HepG2 (cell line): ENCODE results near the gene TUT1. TPM values are rescaled to one million over a fixed set of nuclear protein-coding genes. Genes with fewer than 3 reads are reported as not detected.
A peak's percentile ranks its signal among the peaks of the same experiment; 100 is the strongest.

Experiments used
- AHDC1 ChIP-seq: sonication (generic); formaldehyde crosslinking; IDR thresholded peaks from 2 replicates; pipeline ENCODE4 v1.5.1; 2020; ENCODE audit warnings: mild to moderate bottlenecking, missing genetic modification reagents, borderline replicate concordance
- CENPT ChIP-seq: sonication (generic); formaldehyde crosslinking; IDR thresholded peaks from 2 replicates; pipeline ENCODE4 v1.8.0; 2022; ENCODE audit warnings: low read depth, mild to moderate bottlenecking, moderate library complexity, missing genetic modification reagents
- DMAP1 ChIP-seq: IDR thresholded peaks from 2 replicates; pipeline ENCODE4 v1.6.1; 2016
- EHMT2 ChIP-seq: fragments of 200-600 bp; sonication (generic); IDR thresholded peaks from 2 replicates; pipeline ENCODE4 v1.7.0; 2017; ENCODE audit warnings: antibody characterized with exemption, low read depth, low read length, borderline replicate concordance
- ELF4 ChIP-seq: sonication (generic); formaldehyde crosslinking; IDR thresholded peaks from 2 replicates; pipeline ENCODE4 v1.5.0; 2020; ENCODE audit warnings: missing genetic modification reagents, mild to moderate bottlenecking, moderate library complexity, borderline replicate concordance
- HDAC1 ChIP-seq: sonication (generic); formaldehyde crosslinking; IDR thresholded peaks from 2 replicates; pipeline ENCODE4 v1.5.1; 2020; ENCODE audit warnings: mild to moderate bottlenecking, missing genetic modification reagents
- IRF2 ChIP-seq: IDR thresholded peaks from 2 replicates; pipeline ENCODE4 v1.6.1; 2018; ENCODE audit warnings: missing genetic modification reagents, missing compliant biosample characterization
- KAT2B ChIP-seq: fragments of 150-350 bp; IDR thresholded peaks from 2 replicates; pipeline ENCODE4 v1.6.1; 2014; ENCODE audit warnings: low read depth, low read length, borderline replicate concordance
- NFE2L2 ChIP-seq: fragments of 150-350 bp; IDR thresholded peaks from 2 replicates; pipeline ENCODE4 v1.6.1; 2014; ENCODE audit warnings: low read length
- NKX3-1 ChIP-seq: sonication (generic); formaldehyde crosslinking; IDR thresholded peaks from 2 replicates; pipeline ENCODE4 v1.5.0; 2020; ENCODE audit warnings: missing genetic modification reagents
- PAF1 ChIP-seq: IDR thresholded peaks from 2 replicates; pipeline ENCODE4 v1.6.1; 2016; ENCODE audit warnings: missing genetic modification reagents, missing compliant biosample characterization
- PHF20 ChIP-seq: sonication (generic); formaldehyde crosslinking; IDR thresholded peaks from 2 replicates; pipeline ENCODE4 v1.5.0; 2020; ENCODE audit warnings: mild to moderate bottlenecking, missing genetic modification reagents
- TBP ChIP-seq: sonication (generic); formaldehyde crosslinking; IDR thresholded peaks from 2 replicates; pipeline ENCODE4 v1.5.0; 2020; ENCODE audit warnings: missing genetic modification reagents
- TBX2 ChIP-seq: sonication (generic); formaldehyde crosslinking; IDR thresholded peaks from 2 replicates; pipeline ENCODE4 v1.5.0; 2020; ENCODE audit warnings: missing genetic modification reagents, mild to moderate bottlenecking, borderline replicate concordance
- TFDP1 ChIP-seq: IDR thresholded peaks from 2 replicates; pipeline ENCODE4 v1.6.1; 2016; ENCODE audit warnings: missing compliant biosample characterization, missing genetic modification reagents, borderline replicate concordance
- U2AF1 ChIP-seq: fragments of 200-400 bp; formaldehyde crosslinking; optimal IDR thresholded peaks from 2 replicates; pipeline ENCODE3; 2017; ENCODE audit warnings: mild to moderate bottlenecking, low read depth, low read length
- ZMAT5 ChIP-seq: sonication (generic); formaldehyde crosslinking; IDR thresholded peaks from 2 replicates; pipeline ENCODE4 v1.5.0; 2020; ENCODE audit warnings: mild to moderate bottlenecking, low read depth, missing genetic modification reagents, borderline replicate concordance
- ZNF101 ChIP-seq: sonication (generic); formaldehyde crosslinking; IDR thresholded peaks from 2 replicates; pipeline ENCODE4 v1.4.0; 2020; ENCODE audit warnings: mild to moderate bottlenecking, low read depth, missing genetic modification reagents, borderline replicate concordance
- ZNF180 ChIP-seq: sonication (generic); formaldehyde crosslinking; IDR thresholded peaks from 2 replicates; pipeline ENCODE4 v1.4.0; 2020; ENCODE audit warnings: low read depth, missing genetic modification reagents, borderline replicate concordance
- ZNF253 ChIP-seq: sonication (generic); formaldehyde crosslinking; IDR thresholded peaks from 2 replicates; pipeline ENCODE4 v1.8.0; 2022; ENCODE audit warnings: mild to moderate bottlenecking, missing genetic modification reagents, borderline replicate concordance
- ZNF333 ChIP-seq: sonication (generic); formaldehyde crosslinking; IDR thresholded peaks from 2 replicates; pipeline ENCODE4 v1.4.0; 2020; ENCODE audit warnings: mild to moderate bottlenecking, missing genetic modification reagents, borderline replicate concordance
- ZNF446 ChIP-seq: sonication (generic); formaldehyde crosslinking; IDR thresholded peaks from 2 replicates; pipeline ENCODE4 v1.5.0; 2020; ENCODE audit warnings: mild to moderate bottlenecking, missing genetic modification reagents
- ZNF530 ChIP-seq: sonication (generic); formaldehyde crosslinking; IDR thresholded peaks from 2 replicates; pipeline ENCODE4 v1.5.0; 2020; ENCODE audit warnings: low read depth, mild to moderate bottlenecking, missing genetic modification reagents
- ZNF746 ChIP-seq: sonication (generic); formaldehyde crosslinking; IDR thresholded peaks from 2 replicates; pipeline ENCODE4 v1.8.0; 2022; ENCODE audit warnings: mild to moderate bottlenecking, missing genetic modification reagents
- polyA plus RNA-seq, 8 experiments: library from polyadenylated mRNA; depleted of rRNA in 3 of 8; stranded (reverse) in 7 of 8; unstranded in 1 of 8; fragments of >200 nt; fragmentation: Illumina TruSeq in 4 of 8; extraction: Trizol in 4 of 8; gene quantifications; 2 replicates each; pipeline versions ENCODE4 v1.2.1 to v1.2.3, GENCODE V29; 2011 to 2016; ENCODE audit warnings: low read depth in 4 of 8, missing spikeins in 1 of 8, mixed read lengths in 1 of 8; ENCODE audit not compliant: insufficient read depth in 1 of 8
- total RNA-seq, 5 experiments: library from RNA; depleted of rRNA; stranded (reverse); fragments of >200 nt; fragmentation: Illumina TruSeq; extraction: Trizol; gene quantifications; 2 replicates each; pipeline ENCODE4 v1.2.3, GENCODE V29; 2016; ENCODE audit warnings: low read depth in 1 of 5

The TUT1 gene
- total and polyA plus RNA-seq, 2 of the 13 experiments (the other 11 are each of a cell fraction or from before 2014, with no cell fraction given): 9.7 to 14.3 TPM

DNA sequence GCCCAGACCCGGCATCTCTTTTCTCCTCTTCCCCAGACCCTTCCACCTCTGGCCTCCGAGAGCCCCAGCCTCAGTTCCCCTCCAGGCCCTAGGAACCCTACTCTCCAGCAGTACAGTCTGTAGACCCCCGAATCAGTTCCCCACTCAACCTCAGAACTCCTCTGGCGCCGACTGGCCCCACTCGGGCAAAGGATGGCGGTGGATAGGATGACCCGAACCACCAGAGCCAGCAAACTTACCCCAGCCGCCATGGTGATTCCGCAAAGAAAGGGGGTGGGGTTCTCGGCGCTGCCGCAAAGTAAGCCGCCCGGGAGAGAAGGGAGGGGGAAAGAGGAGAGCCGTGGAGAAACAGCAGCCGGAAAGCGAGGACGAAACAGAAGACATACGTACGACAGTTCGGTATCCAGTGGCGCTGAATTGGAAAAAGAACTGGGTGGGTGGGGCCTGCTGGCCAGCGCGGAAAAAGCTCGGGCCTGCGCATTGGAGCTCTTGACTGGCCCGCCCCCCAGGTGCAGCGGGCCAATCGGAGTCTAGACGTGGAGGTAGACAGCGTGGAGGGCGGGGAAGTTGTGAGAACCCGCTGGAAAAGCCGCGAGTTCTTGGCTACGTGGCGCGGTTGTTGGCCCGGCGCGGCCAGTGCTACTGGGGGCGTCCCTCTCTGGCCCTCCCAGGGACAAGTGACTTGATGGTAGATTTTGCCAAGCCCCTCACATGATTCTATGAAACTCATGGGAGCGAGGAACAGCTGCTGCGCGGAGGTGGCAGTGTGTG is 17.5 kb downstream of the TUT1 start, which contains the start of gene EEF1G (continued):
- TF ChIP-seq U2AF1 (no peak), ZNF253 (CRISPR knock-in tag) (no peak), IRF2 (CRISPR knock-in tag) (peak; percentile 48), ELF4 (CRISPR knock-in tag) (peak; percentile 74; the same call in 1 of the 2 replicates), ZNF180 (no peak), NKX3-1 (CRISPR knock-in tag) (no peak), AHDC1 (no peak; the same call in 1 of the 2 replicates), TBX2 (CRISPR knock-in tag) (peak; percentile 80), NFE2L2 (no peak), HDAC1 (CRISPR knock-in tag) (peak; percentile 12; the same call in 1 of the 2 replicates), ZNF746 (CRISPR knock-in tag) (0 out of 2 replicates have a peak, but pooled peaks have one; percentile 24), TBP (CRISPR knock-in tag) (no peak), PAF1 (0 out of 2 replicates have a peak, but pooled peaks have one; percentile 36), ZNF101 (CRISPR knock-in tag) (no peak), PHF20 (CRISPR knock-in tag) (peak; percentile 59; the same call in 1 of the 2 replicates), KAT2B (no peak), ZMAT5 (CRISPR knock-in tag) (no peak), TFDP1 (CRISPR knock-in tag) (peak; percentile 63; the same call in 1 of the 2 replicates), DMAP1 (CRISPR knock-in tag) (peak; percentile 95), ZNF446 (CRISPR knock-in tag) (no peak), EHMT2 (no peak), ZNF530 (no peak), ZNF333 (CRISPR knock-in tag) (no peak), CENPT (CRISPR knock-in tag) (no peak)
